OCI-LY7 (cell line): Measurements from ENCODE around the gene MLLT10. TPM values are rescaled to one million over a fixed set of nuclear protein-coding genes. Genes with fewer than 3 reads are reported as not detected.
"Not testable (repeated sequence)": the region's sequence is repeated elsewhere in the genome, so short reads cannot be mapped to it uniquely, and the experiment has no call there.

Experiments
- BruUV-seq: library from RNA; stranded (reverse); fragments of 400-500 nt; replicated peaks from 2 replicates; lab custom pipeline; 2021; lab: Mats Ljungman, UMichigan
- CTCF ChIA-PET: fragments of 300-600 bp; sonication (Branson Sonifier 250); formaldehyde crosslinking; loops from one replicate; lab custom pipeline; 2022; ENCODE audit warnings: antibody characterized with exemption; ENCODE audit not compliant: unreplicated experiment; lab: Charles Lee
- POLR2A ChIA-PET: fragments of 300-600 bp; sonication (Branson Sonifier 250); formaldehyde crosslinking; loops from one replicate; lab custom pipeline; 2022; ENCODE audit warnings: antibody characterized with exemption; lab: Charles Lee
- DNase-seq: peaks from one replicate; pipeline ENCODE4 v3.0.0-alpha.2; 2015; ENCODE audit warnings: low spot score
- H2AFZ ChIP-seq: fragments of 200-600 bp; sonication (generic), shearing (Covaris generic); 2 replicates; pipeline ENCODE4 v1.6.1; 2014; ENCODE audit warnings: mild to moderate bottlenecking, antibody characterized with exemption, low read length, moderate library complexity
- H3K27ac ChIP-seq: fragments of 200-600 bp; sonication (generic); 2 replicates; pipeline ENCODE4 v1.5.1; 2014; ENCODE audit warnings: mixed run types, low read depth, mild to moderate bottlenecking, moderate library complexity, low read length, inconsistent platforms; ENCODE audit not compliant: poor library complexity, severe bottlenecking
- H3K36me3 ChIP-seq: fragments of 200-600 bp; sonication (generic); 2 replicates; pipeline ENCODE4 v1.6.1; 2014; ENCODE audit warnings: mild to moderate bottlenecking, antibody characterized with exemption, low read length, moderate library complexity, mixed read lengths; ENCODE audit not compliant: insufficient read depth
- H3K4me1 ChIP-seq: fragments of 200-600 bp; sonication (generic); 2 replicates; pipeline ENCODE4 v1.5.1; 2014; ENCODE audit warnings: mild to moderate bottlenecking, low read length; ENCODE audit not compliant: insufficient read depth, poor library complexity, severe bottlenecking
- H3K4me2 ChIP-seq: fragments of 200-600 bp; sonication (generic); 2 replicates; pipeline ENCODE4 v1.6.1; 2014; ENCODE audit warnings: mild to moderate bottlenecking, low read length
- H3K4me3 ChIP-seq: fragments of 200-600 bp; sonication (generic); 2 replicates; pipeline ENCODE4 v1.5.1; 2014; ENCODE audit warnings: mild to moderate bottlenecking, low read depth, low read length; ENCODE audit not compliant: poor library complexity, severe bottlenecking
- H3K79me2 ChIP-seq: fragments of 200-600 bp; sonication (generic); 2 replicates; pipeline ENCODE4 v1.6.1; 2016; ENCODE audit warnings: low read depth, mild to moderate bottlenecking, low read length, moderate library complexity, mixed read lengths; ENCODE audit not compliant: insufficient read depth
- H3K9me2 ChIP-seq: fragments of 200-600 bp; sonication (generic); 2 replicates; pipeline ENCODE4 v1.6.1; 2016; ENCODE audit warnings: mild to moderate bottlenecking, low read length, mixed read lengths; ENCODE audit not compliant: insufficient read depth
- H3K9me3 ChIP-seq: fragments of 200-600 bp; sonication (generic); 2 replicates; pipeline ENCODE4 v1.6.1; 2014; ENCODE audit warnings: mild to moderate bottlenecking, mixed run types, low read length, mixed read lengths
- H4K20me1 ChIP-seq: fragments of 200-600 bp; sonication (generic); 2 replicates; pipeline ENCODE4 v1.6.1; 2014; ENCODE audit warnings: mild to moderate bottlenecking, antibody characterized with exemption, low read length, moderate library complexity, mixed read lengths; ENCODE audit not compliant: insufficient read depth
- EZH2phosphoT487 ChIP-seq: fragments of 200-600 bp; sonication (generic); IDR thresholded peaks from 2 replicates; pipeline ENCODE4 v1.6.1; 2018; ENCODE audit warnings: low read depth, borderline replicate concordance, mild to moderate bottlenecking, mixed run types, antibody characterized with exemption, low read length, moderate library complexity, mixed read lengths
- intact Hi-C: fragments of 100-400 bp; cut with micrococcal nuclease; formaldehyde crosslinking; loops from one replicate; pipeline ENCODE4 v1.10.0; 2022; ENCODE audit not compliant: unreplicated experiment
- total RNA-seq, 2 experiments: library from RNA; depleted of rRNA in 1 of 2; stranded (reverse); fragments of >200 nt in 1 of 2; shearing (Covaris generic) in 1 of 2; gene quantifications; 2 replicates each; pipeline ENCODE4 v1.2.3, GENCODE V29; 2014 to 2022
- TF ChIP-seq, protein P1 (sequence below): fragments of 200-600 bp; sonication (generic); conservative IDR thresholded peaks from 2 replicates; pipeline ENCODE4 v1.5.1; 2014; ENCODE audit warnings: mild to moderate bottlenecking, antibody characterized with exemption, low read length, moderate library complexity, mixed read lengths

Gene MLLT10
- total RNA-seq, 2 experiments from 2014 or later: 68.4 to 74.0 TPM

DNA sequence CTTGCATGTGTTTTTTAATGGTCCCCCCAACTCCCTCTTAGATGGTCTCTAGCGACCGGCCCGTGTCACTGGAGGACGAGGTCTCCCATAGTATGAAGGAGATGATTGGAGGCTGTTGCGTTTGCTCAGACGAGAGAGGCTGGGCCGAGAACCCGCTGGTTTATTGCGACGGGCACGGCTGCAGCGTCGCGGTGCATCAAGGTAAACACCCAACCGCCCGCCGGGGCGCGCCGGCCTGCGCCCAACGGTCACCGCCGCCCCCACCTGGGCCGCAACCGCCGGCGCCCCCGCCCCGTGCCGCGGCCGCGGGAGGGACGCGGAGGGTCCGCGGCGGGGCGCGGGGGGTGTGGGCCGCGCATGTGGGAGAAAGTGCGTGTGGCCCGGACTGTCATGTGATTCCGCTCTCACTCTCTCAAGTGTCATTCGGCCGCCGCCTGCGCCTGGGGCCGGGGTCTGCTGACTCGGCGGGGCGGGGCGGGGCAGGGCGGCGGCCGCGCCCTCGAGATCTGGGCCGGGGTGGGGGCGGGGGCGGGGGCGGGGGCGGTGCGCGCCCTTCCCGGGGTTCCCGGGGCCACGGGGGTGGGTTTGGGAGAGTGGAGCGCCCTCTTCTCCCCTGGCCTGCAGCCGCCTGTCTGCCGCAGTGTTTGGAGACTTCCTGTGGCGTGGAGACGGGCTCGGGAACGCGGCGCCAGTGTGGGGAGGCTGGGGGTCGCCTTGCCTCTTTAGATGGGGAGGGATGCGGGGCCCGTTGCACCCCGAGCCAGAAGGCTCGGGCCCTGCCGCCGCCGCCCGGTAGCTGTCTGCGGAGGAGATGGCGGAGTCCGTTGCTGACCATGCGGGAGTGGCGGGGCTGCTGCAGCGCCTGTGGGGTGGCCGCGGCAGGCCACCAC lies 817 bp downstream of the MLLT10 start:
- ChIA-PET CTCF (no interaction called here), POLR2A (interaction anchor here (0.5 kb wide), 1 partner anchor 16 kb away, joined by 3 read pairs; no protein-coding TSS in a partner anchor)
- Histone ChIP-seq H3K4me2 (peak overlapping the region; percentile 73), H3K27ac (peak overlapping the region; percentile 56), H2AFZ (no peak overlapping the region), H3K4me1 (peaks cover 24% of the 10 kb centered on the region), H3K79me2 (peaks cover 37% of the 10 kb centered on the region), H3K9me3 (no peaks in the 10 kb centered on the region), H3K4me3 (peak overlapping the region; percentile 72), H4K20me1 (no peaks in the 10 kb centered on the region), H3K9me2 (no peaks in the 10 kb centered on the region), H3K36me3 (peaks cover 42% of the 10 kb centered on the region)
- no peak for TF ChIP-seq EZH2phosphoT487
- TF ChIP-seq, protein P1, sequence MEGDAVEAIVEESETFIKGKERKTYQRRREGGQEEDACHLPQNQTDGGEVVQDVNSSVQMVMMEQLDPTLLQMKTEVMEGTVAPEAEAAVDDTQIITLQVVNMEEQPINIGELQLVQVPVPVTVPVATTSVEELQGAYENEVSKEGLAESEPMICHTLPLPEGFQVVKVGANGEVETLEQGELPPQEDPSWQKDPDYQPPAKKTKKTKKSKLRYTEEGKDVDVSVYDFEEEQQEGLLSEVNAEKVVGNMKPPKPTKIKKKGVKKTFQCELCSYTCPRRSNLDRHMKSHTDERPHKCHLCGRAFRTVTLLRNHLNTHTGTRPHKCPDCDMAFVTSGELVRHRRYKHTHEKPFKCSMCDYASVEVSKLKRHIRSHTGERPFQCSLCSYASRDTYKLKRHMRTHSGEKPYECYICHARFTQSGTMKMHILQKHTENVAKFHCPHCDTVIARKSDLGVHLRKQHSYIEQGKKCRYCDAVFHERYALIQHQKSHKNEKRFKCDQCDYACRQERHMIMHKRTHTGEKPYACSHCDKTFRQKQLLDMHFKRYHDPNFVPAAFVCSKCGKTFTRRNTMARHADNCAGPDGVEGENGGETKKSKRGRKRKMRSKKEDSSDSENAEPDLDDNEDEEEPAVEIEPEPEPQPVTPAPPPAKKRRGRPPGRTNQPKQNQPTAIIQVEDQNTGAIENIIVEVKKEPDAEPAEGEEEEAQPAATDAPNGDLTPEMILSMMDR: no peak
- no TSS peak for BruUV-seq
- DNase-seq: peak; percentile 61
- intact Hi-C loops: loop anchor here (1.0 to 5.0 kb wide), 3 partner anchors 39 to 787 kb away; partner anchors contain the start of gene BMI1

DNA sequence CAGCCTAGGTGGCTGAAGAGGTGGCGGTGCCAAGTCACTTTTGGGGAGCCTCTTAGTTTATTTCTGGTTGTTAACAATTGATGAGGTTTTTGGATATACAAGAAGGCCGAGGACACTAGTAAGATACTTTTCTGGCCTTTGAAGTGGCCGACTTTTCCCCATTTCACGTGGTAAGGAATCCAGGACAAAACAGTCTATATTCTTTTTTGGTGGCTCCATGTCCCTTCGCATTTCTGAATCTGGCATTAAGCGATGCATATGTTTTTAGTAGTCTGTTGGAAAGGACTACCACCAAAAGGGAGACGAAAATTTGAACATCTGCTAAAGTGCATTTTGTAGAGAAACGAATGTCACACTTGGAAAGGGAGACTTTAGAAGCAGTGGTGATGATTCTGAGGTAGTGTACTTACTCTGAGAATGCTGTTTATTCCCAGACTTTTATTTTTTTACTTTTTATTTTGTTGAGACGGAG lies 1.5 kb downstream of the MLLT10 start:
- Histone ChIP-seq H3K4me1 (peaks cover 24% of the 10 kb centered on the region), H3K9me3 (no peaks in the 10 kb centered on the region), H4K20me1 (no peaks in the 10 kb centered on the region), H3K9me2 (no peaks in the 10 kb centered on the region), H3K4me3 (peak overlapping the region; percentile 72), H3K36me3 (peaks cover 48% of the 10 kb centered on the region), H3K4me2 (peak overlapping the region; percentile 73), H3K79me2 (peaks cover 37% of the 10 kb centered on the region), H3K27ac (peak overlapping the region; percentile 44), H2AFZ (no peak overlapping the region)
- TF ChIP-seq, protein P1: no peak
- no peak for TF ChIP-seq EZH2phosphoT487
- CTCF ChIA-PET: no interaction called here
- DNase-seq: no peak
- POLR2A ChIA-PET: no interaction called here
- BruUV-seq: TSS peak; percentile 33
- intact Hi-C loops: no loop called here

DNA sequence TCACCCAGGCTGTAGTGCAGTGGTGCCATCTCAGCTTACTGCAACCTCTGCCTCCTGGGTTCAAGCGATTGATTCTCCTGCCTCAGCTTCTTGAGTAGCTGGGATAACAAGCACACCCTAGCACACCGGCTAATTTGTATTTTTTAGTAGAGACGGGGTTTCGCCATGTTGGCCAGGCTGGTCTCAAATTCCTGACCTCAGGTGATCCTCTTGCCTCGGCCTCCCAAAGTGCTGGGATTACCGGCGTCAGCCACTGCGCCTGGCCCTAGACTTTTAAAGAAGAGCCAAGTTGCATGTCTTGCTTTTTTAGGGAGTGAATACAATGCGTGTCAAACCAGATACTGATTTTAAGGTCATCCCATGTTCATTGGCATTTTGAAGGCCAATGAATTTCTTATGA lies 1.9 kb downstream of the MLLT10 start:
- peaks cover 24% of the 10 kb centered on the region for H3K4me1 ChIP-seq
- peak overlapping the region; percentile 72 for H3K4me3 ChIP-seq
- H2AFZ ChIP-seq, DNase-seq, H3K27ac ChIP-seq, intact Hi-C loops, CTCF ChIA-PET, BruUV-seq, H3K9me2 ChIP-seq, POLR2A ChIA-PET, H3K9me3 ChIP-seq, H4K20me1 ChIP-seq: not testable (repeated sequence)
- peaks cover 52% of the 10 kb centered on the region for H3K36me3 ChIP-seq
- H3K4me2 ChIP-seq: peak overlapping the region; percentile 73; the same call in 1 of the 2 replicates
- H3K79me2 ChIP-seq: peaks cover 37% of the 10 kb centered on the region
